Osteoblast (primary cell): ENCODE data around the gene NTS. TPM values are rescaled to one million over a fixed set of nuclear protein-coding genes. Genes with fewer than 3 reads are reported as not detected.

Experiments
- DNase-seq: peaks from one replicate; pipeline ENCODE4 v3.0.0; 2011; ENCODE audit warnings: low spot score, mixed read lengths; ENCODE audit not compliant: insufficient read length; ENCODE audit errors: missing footprints
- H2AFZ ChIP-seq: 2 replicates; pipeline ENCODE4 v1.6.0; 2011; ENCODE audit warnings: mild to moderate bottlenecking, low read length
- H3K27ac ChIP-seq: 2 replicates; pipeline ENCODE4 v1.5.1; 2011; ENCODE audit warnings: mild to moderate bottlenecking, low read depth, low read length, moderate library complexity
- H3K27me3 ChIP-seq: 2 replicates; pipeline ENCODE4 v1.6.0; 2012; ENCODE audit warnings: mild to moderate bottlenecking, control low read depth, inconsistent platforms, low read length, moderate library complexity; ENCODE audit not compliant: insufficient read depth
- H3K36me3 ChIP-seq: 2 replicates; pipeline ENCODE4 v1.5.1; 2011; ENCODE audit warnings: mild to moderate bottlenecking, low read length, control low read depth, moderate library complexity; ENCODE audit not compliant: insufficient read depth
- H3K4me1 ChIP-seq: 2 replicates; pipeline ENCODE4 v1.5.1; 2011; ENCODE audit warnings: mild to moderate bottlenecking, low read length, control low read depth, moderate library complexity; ENCODE audit not compliant: insufficient read depth
- H3K4me2 ChIP-seq: 2 replicates; pipeline ENCODE4 v1.6.0; 2011; ENCODE audit warnings: mild to moderate bottlenecking, low read length; ENCODE audit not compliant: insufficient read depth
- H3K4me3 ChIP-seq: fragments of 200-600 bp; sonication (generic); 3 replicates; pipeline ENCODE4 v1.5.1; 2012; ENCODE audit warnings: mild to moderate bottlenecking, low read length, inconsistent platforms; ENCODE audit not compliant: insufficient read depth
- H3K79me2 ChIP-seq: 2 replicates; pipeline ENCODE4 v1.6.0; 2012; ENCODE audit warnings: mild to moderate bottlenecking, low read length, control low read depth, inconsistent platforms; ENCODE audit not compliant: insufficient read depth
- H3K9me3 ChIP-seq: 2 replicates; pipeline ENCODE4 v1.5.1; 2011; ENCODE audit warnings: low read depth, low read length, control low read depth
- H4K20me1 ChIP-seq: 2 replicates; pipeline ENCODE4 v1.6.0; 2012; ENCODE audit warnings: mild to moderate bottlenecking, low read length, control low read depth; ENCODE audit not compliant: insufficient read depth
- total RNA-seq: library from RNA; depleted of rRNA; stranded (reverse); fragments of >200 nt; gene quantifications from 2 replicates; pipeline ENCODE4 v1.2.3, GENCODE V29; 2012
- TF ChIP-seq, protein P1 (sequence below): IDR thresholded peaks from 2 replicates; pipeline ENCODE4 v1.5.1; 2011; ENCODE audit warnings: mild to moderate bottlenecking, low read depth, low read length, moderate library complexity; ENCODE audit errors: extremely low read depth

The NTS gene
- total RNA-seq, 1 donor: not detected

DNA sequence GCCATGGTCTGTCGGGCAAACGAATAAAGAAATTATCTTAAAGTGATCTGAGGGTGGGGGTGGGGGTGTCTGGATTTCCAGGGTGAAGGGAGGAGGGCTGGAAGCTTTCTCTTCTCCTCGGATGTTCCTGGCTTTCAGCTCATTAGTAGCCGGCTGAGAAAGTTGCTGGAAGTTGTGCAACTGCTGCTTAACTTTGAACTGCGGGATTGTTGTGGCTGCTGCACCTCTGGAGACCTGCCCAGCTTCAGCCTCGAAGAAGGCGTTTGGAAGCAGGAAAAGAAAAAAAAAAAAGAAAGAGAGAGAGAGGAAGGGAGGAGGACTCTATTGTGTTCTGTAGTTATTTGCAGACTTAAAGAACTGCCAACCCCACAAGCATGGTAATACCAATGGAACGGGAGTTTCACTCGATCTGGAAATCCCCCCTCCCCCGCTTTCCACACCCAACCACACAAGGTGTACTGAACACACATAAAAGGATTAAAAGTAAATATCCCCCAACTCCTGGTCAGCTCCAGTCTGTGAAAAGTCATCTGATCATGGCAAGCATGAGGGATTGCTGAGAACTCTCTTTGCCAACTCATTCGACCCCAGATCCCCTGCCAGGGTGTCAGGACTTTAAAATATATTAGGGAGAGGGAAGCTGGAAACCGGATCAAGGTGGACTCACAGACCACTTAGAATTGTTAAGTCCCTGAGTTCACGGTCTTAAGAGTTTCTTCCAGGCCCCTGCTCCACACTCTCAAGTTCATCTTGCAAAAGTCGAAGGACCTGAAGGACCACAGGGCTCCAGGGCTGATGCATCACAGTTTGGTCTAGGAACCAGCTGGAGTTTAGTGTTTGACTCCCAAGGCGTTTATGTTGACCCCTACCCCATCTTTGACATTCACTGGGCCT, 37.7 kb upstream of the NTS start, which contains the start of gene RASSF9:
Gene RASSF9, minus strand, starts transcription at position 213 of the 894 bp plus-strand sequence. Its CDS starts 208 bp downstream, at position 5.
- DNase-seq: no peak
- Histone ChIP-seq H3K27ac (peak within 1 kb of the TSS; percentile 83), H4K20me1 (no peaks in the 10 kb centered on the region)

DNA sequence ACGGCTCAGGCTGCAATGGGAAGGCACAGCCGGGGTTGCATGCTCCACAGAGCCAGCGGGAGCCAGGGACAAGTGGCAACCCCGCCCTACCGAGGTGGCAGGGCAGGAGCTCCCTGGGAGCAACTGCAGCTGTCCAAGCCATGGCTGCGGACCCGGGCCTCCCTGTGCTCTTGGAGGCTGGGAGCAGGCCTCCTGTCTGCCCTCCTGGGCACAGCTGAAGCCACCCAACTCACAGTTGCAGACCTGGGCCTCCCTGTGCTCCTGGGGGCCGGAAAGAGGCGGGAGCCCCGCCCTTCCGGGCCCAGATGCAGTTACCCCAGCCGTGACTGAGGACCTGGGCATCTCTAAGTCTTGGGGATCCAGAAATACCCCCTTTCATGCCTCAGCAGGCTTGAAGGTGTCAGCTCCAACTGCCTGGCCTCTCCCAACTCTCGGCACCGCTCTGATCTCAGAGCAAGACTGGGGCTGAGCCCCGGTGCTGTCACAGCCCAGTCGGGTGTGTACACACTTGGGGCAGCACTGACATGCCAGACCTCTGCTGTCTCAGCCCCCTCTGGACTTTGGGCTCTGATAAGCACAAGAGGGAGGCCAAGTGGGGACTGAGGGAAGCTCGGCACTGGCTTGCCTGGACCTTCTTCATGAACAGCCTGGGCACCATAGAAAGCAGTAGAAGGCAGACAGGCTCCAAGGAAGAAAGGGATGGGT, 30.3 kb upstream of the NTS start:
- Histone ChIP-seq H3K4me2 (no peak overlapping the region), H3K27me3 (no peaks in the 10 kb centered on the region), H4K20me1 (no peaks in the 10 kb centered on the region), H3K4me3 (no peak overlapping the region), H3K4me1 (no peaks in the 10 kb centered on the region), H2AFZ (no peak overlapping the region), H3K79me2 (no peaks in the 10 kb centered on the region), H3K27ac (no peak overlapping the region), H3K9me3 (no peaks in the 10 kb centered on the region), H3K36me3 (no peaks in the 10 kb centered on the region)
- TF ChIP-seq, protein P1, sequence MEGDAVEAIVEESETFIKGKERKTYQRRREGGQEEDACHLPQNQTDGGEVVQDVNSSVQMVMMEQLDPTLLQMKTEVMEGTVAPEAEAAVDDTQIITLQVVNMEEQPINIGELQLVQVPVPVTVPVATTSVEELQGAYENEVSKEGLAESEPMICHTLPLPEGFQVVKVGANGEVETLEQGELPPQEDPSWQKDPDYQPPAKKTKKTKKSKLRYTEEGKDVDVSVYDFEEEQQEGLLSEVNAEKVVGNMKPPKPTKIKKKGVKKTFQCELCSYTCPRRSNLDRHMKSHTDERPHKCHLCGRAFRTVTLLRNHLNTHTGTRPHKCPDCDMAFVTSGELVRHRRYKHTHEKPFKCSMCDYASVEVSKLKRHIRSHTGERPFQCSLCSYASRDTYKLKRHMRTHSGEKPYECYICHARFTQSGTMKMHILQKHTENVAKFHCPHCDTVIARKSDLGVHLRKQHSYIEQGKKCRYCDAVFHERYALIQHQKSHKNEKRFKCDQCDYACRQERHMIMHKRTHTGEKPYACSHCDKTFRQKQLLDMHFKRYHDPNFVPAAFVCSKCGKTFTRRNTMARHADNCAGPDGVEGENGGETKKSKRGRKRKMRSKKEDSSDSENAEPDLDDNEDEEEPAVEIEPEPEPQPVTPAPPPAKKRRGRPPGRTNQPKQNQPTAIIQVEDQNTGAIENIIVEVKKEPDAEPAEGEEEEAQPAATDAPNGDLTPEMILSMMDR: no peak
- DNase-seq: no peak

More for the DNA sequence above, 37.7 kb upstream of the NTS start, which contains the start of gene RASSF9:
- no peaks in the 10 kb centered on the region for H3K79me2 ChIP-seq
- H2AFZ ChIP-seq: peak within 1 kb of the TSS; percentile 82
- H3K4me1 ChIP-seq: peaks cover 11% of the 10 kb centered on the region
- no peaks in the 10 kb centered on the region for H3K27me3 ChIP-seq
- TF ChIP-seq, protein P1: no peak
- peak within 1 kb of the TSS; percentile 96 for H3K4me2 ChIP-seq
- no peaks in the 10 kb centered on the region for H3K36me3 ChIP-seq
- H3K4me3 ChIP-seq: peak within 1 kb of the TSS; percentile 74
- H3K9me3 ChIP-seq: no peaks in the 10 kb centered on the region

DNA sequence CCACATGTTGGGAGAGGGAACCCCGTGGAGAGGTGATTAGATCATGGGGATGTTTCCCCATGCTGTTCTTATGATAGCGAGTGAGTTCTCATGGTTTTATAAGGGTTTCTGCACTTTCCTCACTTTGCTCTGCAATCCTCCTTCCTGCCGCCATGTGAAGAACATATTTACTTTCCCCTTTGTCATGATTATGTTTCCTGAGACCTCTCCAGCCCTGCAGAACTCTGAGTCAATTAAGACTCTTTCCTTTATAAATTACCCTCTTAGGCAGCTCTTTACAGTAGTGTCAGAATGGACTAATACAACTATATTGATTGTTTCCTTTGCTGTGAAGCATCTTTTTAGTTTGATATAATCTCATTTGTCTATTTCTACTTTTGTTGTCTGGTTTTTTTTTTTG, 24.8 kb upstream of the NTS start:
- H3K79me2 ChIP-seq: no peaks in the 10 kb centered on the region
- H3K27me3 ChIP-seq: no peaks in the 10 kb centered on the region
- no peaks in the 10 kb centered on the region for H3K9me3 ChIP-seq
- H3K4me1 ChIP-seq: no peaks in the 10 kb centered on the region
- DNase-seq: no peak
- no peaks in the 10 kb centered on the region for H4K20me1 ChIP-seq
- H3K4me2 ChIP-seq: no peak overlapping the region
- H3K27ac ChIP-seq: no peak overlapping the region
- H3K36me3 ChIP-seq: no peaks in the 10 kb centered on the region
- H3K4me3 ChIP-seq: no peak overlapping the region
- no peak overlapping the region for H2AFZ ChIP-seq
- TF ChIP-seq, protein P1: no peak

DNA sequence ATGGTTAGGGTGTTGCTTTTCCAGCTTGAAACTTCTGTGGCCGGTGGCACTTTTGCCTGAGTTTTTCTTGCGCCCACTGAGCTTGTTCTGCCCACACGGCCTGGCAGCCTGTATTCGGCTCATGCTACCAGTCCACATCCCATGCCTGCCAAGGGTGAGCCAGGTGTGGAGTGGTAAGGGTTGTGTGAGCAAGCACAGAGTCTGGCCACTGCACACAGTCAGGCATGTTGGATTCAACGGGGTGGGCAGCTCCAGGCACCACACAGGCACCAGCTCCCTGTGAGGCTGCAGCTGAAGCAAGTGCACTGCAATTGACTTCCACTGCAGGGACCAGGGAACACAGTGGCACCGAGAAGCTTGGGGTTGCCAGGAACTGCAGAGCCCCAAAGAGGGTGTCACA, 18.8 kb upstream of the NTS start:
- Histone ChIP-seq H3K36me3 (no peaks in the 10 kb centered on the region), H3K27ac (no peak overlapping the region), H3K9me3 (no peaks in the 10 kb centered on the region), H3K27me3 (no peaks in the 10 kb centered on the region), H3K4me2 (no peak overlapping the region), H3K4me1 (no peaks in the 10 kb centered on the region), H4K20me1 (no peaks in the 10 kb centered on the region), H3K4me3 (no peak overlapping the region), H2AFZ (no peak overlapping the region), H3K79me2 (no peaks in the 10 kb centered on the region)
- DNase-seq: no peak
- TF ChIP-seq, protein P1: no peak
